Measurements from ENCODE around the gene CPN2. TPM values are rescaled to one million over a fixed set of nuclear protein-coding genes. Genes with fewer than 3 reads are reported as not detected.

CPN2 gene
- total RNA-seq, 2 experiments from 2014 or later = not detected

DNA sequence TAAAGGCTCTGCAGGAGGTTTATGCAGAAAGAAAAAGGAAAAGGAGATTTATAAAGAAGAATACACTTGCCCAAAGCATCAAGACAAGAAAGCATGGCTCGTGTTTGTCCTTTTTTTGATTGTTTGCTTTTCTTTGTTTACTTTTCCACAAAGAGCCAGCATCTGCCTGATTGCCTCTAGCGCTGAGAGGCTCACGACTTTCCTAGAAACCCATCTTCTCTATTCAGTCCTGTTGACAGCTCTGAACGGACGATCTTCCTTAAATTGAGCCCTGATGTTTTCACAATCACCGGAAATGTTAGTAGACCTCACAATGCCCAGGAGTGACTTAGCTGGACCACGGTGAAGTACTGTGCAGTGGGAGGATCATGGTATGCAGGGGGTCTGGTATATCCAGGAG is 35.5 kb upstream of the CPN2 start:
- Mint-ChIP-seq H3K4me3 (no peak overlapping the region), H3K27me3 (no peaks in the 10 kb centered on the region), H3K36me3 (peaks cover 7% of the 10 kb centered on the region), H3K27ac (no peak overlapping the region), H3K9me3 (peaks cover 9% of the 10 kb centered on the region), H3K4me1 (no peaks in the 10 kb centered on the region)
- DNase-seq = no peak

- no peak for DNase-seq
- Mint-ChIP-seq H3K36me3 (peaks cover 7% of the 10 kb centered on the region), H3K4me3 (no peak overlapping the region), H3K27ac (no peak overlapping the region), H3K9me3 (peaks cover 9% of the 10 kb centered on the region), H3K27me3 (no peaks in the 10 kb centered on the region), H3K4me1 (no peaks in the 10 kb centered on the region)
Measured at GRCh38 chr3:194386066-194386465, 34.9 kb upstream of the CPN2 start.

DNA sequence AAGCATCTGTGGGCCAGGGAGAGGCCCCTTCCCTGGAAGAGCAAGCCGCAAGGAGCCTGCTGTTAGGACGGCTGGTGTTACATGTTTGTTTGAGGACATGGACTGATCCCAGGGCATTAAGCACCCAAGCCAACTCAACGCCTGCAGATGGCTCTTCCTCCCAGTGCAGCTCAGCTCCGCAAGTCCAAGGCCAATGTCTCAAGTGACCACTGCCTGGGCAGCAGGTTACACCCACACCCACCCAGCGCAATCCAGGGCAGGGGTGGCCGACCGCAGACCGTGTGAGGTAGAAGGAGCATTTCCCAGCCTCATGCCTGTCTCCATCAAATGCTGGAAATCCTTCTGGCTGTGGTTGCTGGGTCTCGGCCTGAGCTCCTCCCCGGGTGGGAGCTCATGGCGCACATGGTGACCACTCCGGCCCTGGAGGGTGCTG is 33.5 kb upstream of the CPN2 start:
- Mint-ChIP-seq H3K4me3 (no peak overlapping the region), H3K4me1 (no peaks in the 10 kb centered on the region), H3K27ac (no peak overlapping the region), H3K9me3 (no peaks in the 10 kb centered on the region), H3K27me3 (no peaks in the 10 kb centered on the region), H3K36me3 (peaks cover 4% of the 10 kb centered on the region)
- DNase-seq = no peak

DNA sequence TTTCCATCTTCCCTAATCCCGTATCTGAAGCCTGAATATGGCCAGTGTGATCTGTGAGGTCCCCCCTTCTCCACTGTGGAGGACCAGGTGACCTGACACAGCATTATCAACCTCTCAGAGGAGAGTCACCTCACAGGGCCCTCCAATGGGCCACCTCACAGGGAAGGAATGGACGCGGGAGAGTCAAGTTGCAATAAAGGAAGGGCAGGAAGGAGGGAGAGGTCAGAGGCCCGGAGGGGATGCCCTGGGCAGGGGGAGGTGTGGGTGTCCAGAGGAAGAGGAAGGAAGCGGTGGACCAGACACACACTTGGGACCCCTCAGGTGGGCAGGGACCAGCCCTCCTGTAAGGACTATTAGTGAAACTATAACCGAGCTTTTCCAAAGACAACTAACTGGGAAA is 33.0 kb upstream of the CPN2 start:
- DNase-seq = no peak
- Mint-ChIP-seq H3K36me3 (peaks cover 2% of the 10 kb centered on the region), H3K4me3 (no peak overlapping the region), H3K27me3 (no peaks in the 10 kb centered on the region), H3K9me3 (no peaks in the 10 kb centered on the region), H3K4me1 (no peaks in the 10 kb centered on the region), H3K27ac (no peak overlapping the region)

DNA sequence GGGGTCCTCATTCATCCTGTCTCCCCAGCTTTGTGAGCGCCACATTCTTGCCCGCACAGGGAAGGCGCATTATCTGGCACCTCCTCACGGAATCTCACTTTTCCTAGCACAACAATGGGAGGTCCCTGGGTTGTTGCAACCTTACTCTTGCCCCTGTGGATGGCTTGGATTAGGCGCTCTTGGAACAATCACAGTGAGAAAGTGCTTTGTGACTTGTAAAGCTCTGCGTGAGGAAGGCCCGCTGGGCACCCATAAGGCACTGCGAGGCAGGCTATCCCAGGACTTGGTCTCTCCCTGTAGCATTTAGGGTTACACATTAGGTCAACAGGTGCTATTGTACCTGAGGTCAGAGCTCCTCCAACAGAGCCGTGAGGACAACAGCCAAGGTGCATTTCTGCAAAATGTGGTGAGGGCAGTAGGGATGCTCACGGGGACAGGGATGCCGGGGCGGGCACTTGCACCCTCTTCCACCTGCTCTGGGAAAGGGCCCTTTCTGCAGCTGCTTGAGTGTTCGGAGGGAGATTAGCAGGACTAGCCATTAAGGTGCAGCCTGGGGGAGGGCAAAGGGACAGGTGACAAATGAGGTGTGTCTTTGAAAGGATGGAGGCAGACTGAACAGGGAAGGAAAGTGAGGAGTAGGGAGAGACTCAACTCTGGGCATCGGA is 32.3 kb upstream of the CPN2 start:
- no peak for DNase-seq
- Mint-ChIP-seq H3K9me3 (no peaks in the 10 kb centered on the region), H3K4me3 (no peak overlapping the region), H3K4me1 (no peaks in the 10 kb centered on the region), H3K27ac (no peak overlapping the region), H3K27me3 (peaks cover under 1% of the 10 kb centered on the region), H3K36me3 (peaks cover 2% of the 10 kb centered on the region)

GRCh38 chr3:194382892-194383223 is 31.7 kb upstream of the CPN2 start:
- H3K27me3 Mint-ChIP-seq = peaks cover 4% of the 10 kb centered on the region
- H3K4me1 Mint-ChIP-seq = no peaks in the 10 kb centered on the region
- no peaks in the 10 kb centered on the region for H3K9me3 Mint-ChIP-seq
- no peaks in the 10 kb centered on the region for H3K36me3 Mint-ChIP-seq
- no peak for DNase-seq
- H3K4me3 Mint-ChIP-seq = no peak overlapping the region
- no peak overlapping the region for H3K27ac Mint-ChIP-seq

DNA sequence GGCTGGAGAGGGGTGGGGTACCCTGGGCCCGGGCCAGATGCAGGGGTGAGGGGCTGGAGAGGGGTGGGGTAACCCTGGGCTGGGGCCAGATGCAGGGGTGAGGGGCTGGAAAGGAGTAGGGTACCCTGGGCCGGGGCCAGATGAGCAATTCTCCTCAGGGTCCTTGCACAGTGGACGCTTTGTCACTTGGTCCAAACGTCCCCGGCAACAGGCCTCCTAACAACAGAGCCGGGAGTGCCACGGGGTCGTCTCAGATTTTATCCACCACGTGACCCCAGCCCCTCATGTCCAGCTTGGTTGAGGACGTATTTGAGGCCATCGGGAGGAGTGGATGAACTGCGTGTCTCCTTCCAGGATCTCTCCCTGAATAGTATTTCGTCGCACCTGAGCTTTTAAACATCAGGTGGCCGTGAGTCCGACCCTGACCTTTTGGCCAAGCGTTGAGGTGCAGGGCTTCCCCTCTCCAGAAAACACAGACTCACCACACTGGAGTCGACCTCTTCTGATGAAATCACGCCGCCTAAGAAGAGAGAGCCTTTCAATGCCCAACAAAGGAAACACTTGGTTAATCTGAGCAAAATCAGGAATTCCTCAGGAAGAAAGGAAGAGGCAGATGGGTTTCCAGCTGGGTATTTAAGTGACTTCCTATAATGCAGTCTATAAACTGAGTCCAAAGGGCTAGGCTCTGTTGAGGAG is 31.2 kb upstream of the CPN2 start:
- no peak for DNase-seq
- H3K4me1 Mint-ChIP-seq = no peaks in the 10 kb centered on the region
- no peaks in the 10 kb centered on the region for H3K36me3 Mint-ChIP-seq
- no peaks in the 10 kb centered on the region for H3K9me3 Mint-ChIP-seq
- no peak overlapping the region for H3K27ac Mint-ChIP-seq
- peaks cover 4% of the 10 kb centered on the region for H3K27me3 Mint-ChIP-seq
- no peak overlapping the region for H3K4me3 Mint-ChIP-seq

- Mint-ChIP-seq H3K36me3 (no peaks in the 10 kb centered on the region), H3K9me3 (no peaks in the 10 kb centered on the region), H3K27me3 (peaks cover 4% of the 10 kb centered on the region), H3K4me1 (no peaks in the 10 kb centered on the region), H3K27ac (no peak overlapping the region), H3K4me3 (no peak overlapping the region)
- no peak for DNase-seq
Measured at GRCh38 chr3:194381460-194381875, 30.3 kb upstream of the CPN2 start.

GRCh38 chr3:194380326-194380725 is 29.2 kb upstream of the CPN2 start:
- peaks cover 5% of the 10 kb centered on the region for H3K27me3 Mint-ChIP-seq
- H3K27ac Mint-ChIP-seq = no peak overlapping the region
- DNase-seq = no peak
- no peaks in the 10 kb centered on the region for H3K36me3 Mint-ChIP-seq
- H3K4me1 Mint-ChIP-seq = no peaks in the 10 kb centered on the region
- H3K9me3 Mint-ChIP-seq = no peaks in the 10 kb centered on the region
- no peak overlapping the region for H3K4me3 Mint-ChIP-seq

GRCh38 chr3:194379651-194380050 is 28.5 kb upstream of the CPN2 start:
- H3K4me3 Mint-ChIP-seq = no peak overlapping the region
- H3K4me1 Mint-ChIP-seq = no peaks in the 10 kb centered on the region
- H3K27ac Mint-ChIP-seq = no peak overlapping the region
- peaks cover 10% of the 10 kb centered on the region for H3K27me3 Mint-ChIP-seq
- no peaks in the 10 kb centered on the region for H3K9me3 Mint-ChIP-seq
- H3K36me3 Mint-ChIP-seq = no peaks in the 10 kb centered on the region
- no peak for DNase-seq

DNA sequence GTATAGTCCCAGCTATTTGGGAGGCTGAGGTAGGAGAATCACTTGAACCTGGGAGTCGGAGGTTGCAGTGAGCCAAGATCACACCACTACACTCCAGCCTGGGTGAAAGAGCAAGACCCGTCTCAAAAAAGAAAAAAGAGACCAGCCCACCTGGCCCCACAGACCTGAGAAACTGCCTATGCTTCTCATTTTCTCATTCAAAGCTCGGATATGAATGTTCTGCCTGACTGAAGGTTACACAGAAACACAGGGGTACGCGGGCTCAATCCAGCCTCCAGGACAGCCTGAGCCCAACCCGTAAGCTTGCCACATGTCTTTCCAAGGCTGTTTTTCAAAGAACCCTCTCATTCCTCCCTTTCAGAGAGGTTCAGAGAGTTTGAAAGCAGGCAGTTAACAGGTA is 28.1 kb upstream of the CPN2 start:
- no peak overlapping the region for H3K27ac Mint-ChIP-seq
- DNase-seq = no peak
- no peaks in the 10 kb centered on the region for H3K9me3 Mint-ChIP-seq
- H3K4me1 Mint-ChIP-seq = no peaks in the 10 kb centered on the region
- peaks cover 10% of the 10 kb centered on the region for H3K27me3 Mint-ChIP-seq
- no peak overlapping the region for H3K4me3 Mint-ChIP-seq
- H3K36me3 Mint-ChIP-seq = no peaks in the 10 kb centered on the region

DNA sequence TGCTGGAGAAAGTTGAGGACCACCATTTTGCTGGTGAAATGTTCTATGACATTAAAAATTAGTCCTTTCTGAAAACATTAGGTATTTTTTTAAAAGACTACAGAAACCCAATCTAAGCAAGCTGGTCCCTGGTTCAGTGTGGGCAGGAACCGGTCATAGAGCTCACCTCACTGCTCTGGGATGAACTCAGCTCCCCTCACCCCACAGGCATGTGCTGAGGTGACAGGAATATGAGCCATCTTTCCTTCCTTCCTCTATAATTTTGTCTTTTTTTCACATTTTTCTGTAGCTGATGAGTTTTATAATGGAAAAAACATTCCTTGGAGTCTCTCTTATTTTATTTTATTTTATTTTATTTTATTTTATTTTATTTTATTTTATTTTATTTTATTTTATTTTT is 26.6 kb upstream of the CPN2 start:
- H3K9me3 Mint-ChIP-seq = no peaks in the 10 kb centered on the region
- DNase-seq = no peak
- H3K36me3 Mint-ChIP-seq = no peaks in the 10 kb centered on the region
- H3K4me1 Mint-ChIP-seq = no peaks in the 10 kb centered on the region
- H3K27me3 Mint-ChIP-seq = peaks cover 10% of the 10 kb centered on the region
- H3K4me3 Mint-ChIP-seq = no peak overlapping the region
- no peak overlapping the region for H3K27ac Mint-ChIP-seq

DNA sequence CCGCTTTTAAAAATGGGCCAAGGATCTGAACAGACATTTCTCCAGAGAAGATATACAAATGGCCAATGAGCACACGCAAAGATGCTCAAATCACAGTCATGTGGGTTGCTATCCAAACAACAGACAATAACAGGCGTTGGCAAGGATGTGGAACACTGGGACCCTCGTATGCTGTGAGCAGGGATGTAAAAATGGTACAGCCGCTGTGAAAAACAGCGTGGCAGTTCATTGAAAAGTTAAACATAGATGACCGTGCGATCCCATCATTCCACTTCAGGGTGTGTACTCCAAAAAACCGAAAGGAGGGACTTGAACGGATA is 25.1 kb upstream of the CPN2 start:
- DNase-seq = no peak
- H3K4me3 Mint-ChIP-seq = no peak overlapping the region
- H3K9me3 Mint-ChIP-seq = no peaks in the 10 kb centered on the region
- H3K4me1 Mint-ChIP-seq = no peaks in the 10 kb centered on the region
- H3K27ac Mint-ChIP-seq = no peak overlapping the region
- peaks cover 15% of the 10 kb centered on the region for H3K27me3 Mint-ChIP-seq
- H3K36me3 Mint-ChIP-seq = no peaks in the 10 kb centered on the region

DNA sequence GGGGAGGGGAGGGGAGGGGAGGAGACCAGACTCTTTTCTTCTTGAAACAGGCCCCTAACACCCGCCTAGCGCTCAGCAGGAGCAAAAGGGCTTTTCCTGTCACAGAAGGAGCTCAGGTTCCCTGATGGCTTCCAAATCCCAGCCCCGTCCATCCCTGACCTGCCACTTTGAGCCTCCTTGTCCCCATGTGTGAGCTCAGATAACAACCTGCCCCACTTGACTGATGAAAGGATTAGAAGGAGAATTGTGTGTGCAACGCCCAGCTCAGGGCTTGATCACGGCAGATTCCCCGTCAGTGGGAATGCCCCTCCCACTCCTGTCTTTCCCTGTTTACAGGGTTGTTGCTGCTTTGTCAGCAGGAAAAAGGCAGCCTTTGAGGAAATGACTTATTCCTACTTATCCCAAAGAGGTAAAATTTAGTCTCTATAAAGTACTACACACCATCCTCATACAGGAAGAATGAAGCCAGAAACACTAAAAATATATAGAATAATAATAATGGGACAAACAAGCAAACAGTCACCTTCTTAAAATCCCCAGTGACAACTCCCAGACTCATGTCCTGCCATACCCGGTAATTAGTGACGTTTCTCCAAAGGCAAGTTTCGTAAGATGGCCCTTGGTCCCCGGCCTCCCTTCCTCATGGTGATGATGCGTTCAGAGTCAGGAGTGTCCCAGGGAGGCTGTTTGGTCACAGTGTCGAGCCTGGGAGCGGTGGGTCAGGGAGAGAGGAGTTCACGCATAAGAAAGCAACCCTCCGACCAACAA is 24.5 kb upstream of the CPN2 start:
- Mint-ChIP-seq H3K9me3 (no peaks in the 10 kb centered on the region), H3K27me3 (peaks cover 20% of the 10 kb centered on the region), H3K27ac (no peak overlapping the region), H3K4me3 (no peak overlapping the region), H3K36me3 (no peaks in the 10 kb centered on the region), H3K4me1 (no peaks in the 10 kb centered on the region)
- DNase-seq = no peak

GRCh38 chr3:194374935-194375334 is 23.8 kb upstream of the CPN2 start:
- Mint-ChIP-seq H3K27me3 (peaks cover 27% of the 10 kb centered on the region), H3K36me3 (no peaks in the 10 kb centered on the region), H3K27ac (no peak overlapping the region), H3K9me3 (no peaks in the 10 kb centered on the region), H3K4me3 (no peak overlapping the region), H3K4me1 (no peaks in the 10 kb centered on the region)
- no peak for DNase-seq

DNA sequence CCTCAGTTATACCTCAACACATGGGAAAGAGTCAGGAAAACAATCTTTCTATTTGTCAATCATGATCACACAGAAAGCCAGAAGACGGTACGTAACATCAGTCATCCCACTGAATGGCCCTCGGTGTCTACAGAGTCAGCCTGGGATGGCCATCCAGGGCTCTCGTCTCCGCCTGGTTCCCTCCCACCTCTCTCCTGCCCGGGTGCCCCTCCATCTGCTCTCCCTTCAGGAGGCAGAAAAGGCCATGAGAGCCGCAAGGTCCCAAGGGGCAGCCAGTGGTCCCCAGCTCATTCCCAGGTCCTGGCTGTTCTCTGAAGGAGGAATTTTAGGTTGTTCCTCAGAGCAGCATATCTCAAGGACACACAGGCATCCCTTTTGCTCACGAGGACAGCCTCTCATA is 22.8 kb upstream of the CPN2 start:
- Mint-ChIP-seq H3K27me3 (peaks cover 37% of the 10 kb centered on the region), H3K4me1 (no peaks in the 10 kb centered on the region), H3K9me3 (no peaks in the 10 kb centered on the region), H3K4me3 (no peak overlapping the region), H3K36me3 (no peaks in the 10 kb centered on the region), H3K27ac (no peak overlapping the region)
- DNase-seq = no peak
